Stimulated activated CD8-positive, alpha-beta memory T cell treated with anti-CD3 and anti-CD28 coated beads, Interleukin-15, amount 100 ng/mL, for 48 hours (primary cell): Measurements from ENCODE around the gene ZNF726.
"Not testable (repeated sequence)": the region's sequence is repeated elsewhere in the genome, so short reads cannot be mapped to it uniquely, and the experiment has no call there.

Experiments
- DNase-seq, 2 donors: peaks; one replicate each; pipeline ENCODE4 v3.0.0-alpha.2; 2020; ENCODE audit warnings: low read depth in 2 of 2

ZNF726 gene

GRCh38 chr19:23943411-23943810 lies 28.7 kb downstream of the ZNF726 start:
- no peak for DNase-seq

GRCh38 chr19:23946569-23946968 lies 31.9 kb downstream of the ZNF726 start:
- no peak for DNase-seq

- DNase-seq: no peak
Measured at GRCh38 chr19:23949611-23950010, 34.9 kb downstream of the ZNF726 start.

- no peak for DNase-seq
Measured at GRCh38 chr19:23956051-23956450, 41.4 kb downstream of the ZNF726 start.

- no peak for DNase-seq
Measured at GRCh38 chr19:23957660-23958281, 43.1 kb downstream of the ZNF726 start.

GRCh38 chr19:23963396-23963795 lies 48.7 kb downstream of the ZNF726 start:
- DNase-seq: not testable (repeated sequence)

GRCh38 chr19:23963881-23964280 lies 49.2 kb downstream of the ZNF726 start:
- DNase-seq: not testable (repeated sequence)

- DNase-seq: not testable (repeated sequence)
Measured at GRCh38 chr19:23964334-23964733, 49.6 kb downstream of the ZNF726 start.

- no peak for DNase-seq
Measured at GRCh38 chr19:23969630-23970029, 54.9 kb downstream of the ZNF726 start.

GRCh38 chr19:23971598-23971997 lies 56.9 kb downstream of the ZNF726 start:
- no peak for DNase-seq

GRCh38 chr19:23972161-23972560 lies 57.5 kb downstream of the ZNF726 start:
- no peak for DNase-seq

- DNase-seq: no peak
Measured at GRCh38 chr19:23974941-23975340, 60.3 kb downstream of the ZNF726 start.

GRCh38 chr19:23976631-23977030 lies 61.9 kb downstream of the ZNF726 start:
- not testable (repeated sequence) for DNase-seq

- not testable (repeated sequence) for DNase-seq
Measured at GRCh38 chr19:23977256-23977655, 62.6 kb downstream of the ZNF726 start.

- no peak for DNase-seq
Measured at GRCh38 chr19:23978068-23978467, 63.4 kb downstream of the ZNF726 start.

- DNase-seq: no peak
Measured at GRCh38 chr19:23980805-23981204, 66.1 kb downstream of the ZNF726 start.

- no peak for DNase-seq
Measured at GRCh38 chr19:23981863-23982262, 67.2 kb downstream of the ZNF726 start.

GRCh38 chr19:23983406-23983805 lies 68.7 kb downstream of the ZNF726 start:
- no peak for DNase-seq
